Measurements from ENCODE around the gene AGAP3. TPM values are rescaled to one million over a fixed set of nuclear protein-coding genes. Genes with fewer than 3 reads are reported as not detected.

AGAP3 gene
- polyA plus RNA-seq, 1 of the 3 experiments (the other 2 are of a cell fraction) = 126 TPM

GRCh38 chr7:151175793-151176311 is 89.6 kb downstream of the AGAP3 start:
- no peak overlapping the region for H3K9ac ChIP-seq
- CTCF ChIA-PET = interaction anchor here (0.7 to 9.8 kb wide), 4 partner anchors 10 to 69 kb away, joined by 4 to 86 read pairs (median 32); partner anchors contain the start of gene GBX1
- no peak overlapping the region for H3K4me3 ChIP-seq (ENCODE audit: low read depth in 2 of 2, low read length in 1 of 2)
- no peaks in the 10 kb centered on the region for H3F3A ChIP-seq (replicated peaks; ENCODE audit: insufficient read depth)
- no peaks in the 10 kb centered on the region for H3K36me3 ChIP-seq (replicated peaks in 1 of 2; ENCODE audit: control insufficient read depth in 1 of 2, insufficient read depth in 2 of 2, low read length in 1 of 2)
- H3K9me2 ChIP-seq = no peaks in the 10 kb centered on the region
- H3K9me3 ChIP-seq = no peaks in the 10 kb centered on the region
- H3K27ac ChIP-seq (ENCODE audit: low read depth in 2 of 2, low read length in 1 of 2) = no peak overlapping the region
- TF ChIP-seq MAX (IDR thresholded peaks at IDR 0.05; ENCODE audit: low read depth) (no peak), TCF12 (IDR thresholded peaks at IDR 0.05) (no peak), POLR2AphosphoS5 (IDR thresholded peaks at IDR 0.05; ENCODE audit: low read depth, low read length) (no peak), YY1 (IDR thresholded peaks at IDR 0.05; ENCODE audit: low read depth) (no peak), GATA2 (CRISPR knock-in tag; IDR thresholded peaks at IDR 0.05) (no peak), FOXM1 (IDR thresholded peaks at IDR 0.05; ENCODE audit: low read depth) (no peak), RAD21 (IDR thresholded peaks at IDR 0.05; ENCODE audit: low read length) (no peak), RCOR1 (IDR thresholded peaks at IDR 0.05; ENCODE audit: low read length) (no peak), USF2 (IDR thresholded peaks at IDR 0.05; ENCODE audit: borderline replicate concordance, low read depth, low read length) (no peak), MXI1 (IDR thresholded peaks at IDR 0.05; ENCODE audit: low read depth, low read length) (no peak), SIN3A (IDR thresholded peaks at IDR 0.05; ENCODE audit: borderline replicate concordance, low read depth, low read length) (no peak), ELF1 (IDR thresholded peaks at IDR 0.05) (no peak)
- TF ChIP-seq, protein P1, sequence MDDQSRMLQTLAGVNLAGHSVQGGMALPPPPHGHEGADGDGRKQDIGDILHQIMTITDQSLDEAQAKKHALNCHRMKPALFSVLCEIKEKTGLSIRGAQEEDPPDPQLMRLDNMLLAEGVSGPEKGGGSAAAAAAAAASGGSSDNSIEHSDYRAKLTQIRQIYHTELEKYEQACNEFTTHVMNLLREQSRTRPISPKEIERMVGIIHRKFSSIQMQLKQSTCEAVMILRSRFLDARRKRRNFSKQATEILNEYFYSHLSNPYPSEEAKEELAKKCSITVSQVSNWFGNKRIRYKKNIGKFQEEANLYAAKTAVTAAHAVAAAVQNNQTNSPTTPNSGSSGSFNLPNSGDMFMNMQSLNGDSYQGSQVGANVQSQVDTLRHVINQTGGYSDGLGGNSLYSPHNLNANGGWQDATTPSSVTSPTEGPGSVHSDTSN (IDR thresholded peaks at IDR 0.05) = no peak
- TF ChIP-seq, protein P2, sequence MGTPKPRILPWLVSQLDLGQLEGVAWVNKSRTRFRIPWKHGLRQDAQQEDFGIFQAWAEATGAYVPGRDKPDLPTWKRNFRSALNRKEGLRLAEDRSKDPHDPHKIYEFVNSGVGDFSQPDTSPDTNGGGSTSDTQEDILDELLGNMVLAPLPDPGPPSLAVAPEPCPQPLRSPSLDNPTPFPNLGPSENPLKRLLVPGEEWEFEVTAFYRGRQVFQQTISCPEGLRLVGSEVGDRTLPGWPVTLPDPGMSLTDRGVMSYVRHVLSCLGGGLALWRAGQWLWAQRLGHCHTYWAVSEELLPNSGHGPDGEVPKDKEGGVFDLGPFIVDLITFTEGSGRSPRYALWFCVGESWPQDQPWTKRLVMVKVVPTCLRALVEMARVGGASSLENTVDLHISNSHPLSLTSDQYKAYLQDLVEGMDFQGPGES (IDR thresholded peaks at IDR 0.05; ENCODE audit: low read depth, low read length) = no peak
- no peak for DNase-seq
- WGBS (ENCODE audit: low lambda C conversion rate) = 72% methylated on average over 18 of the region's 23 CpGs
- no peak overlapping the region for H2AFZ ChIP-seq (ENCODE audit: low read depth)
- peaks cover 58% of the 10 kb centered on the region for H3K27me3 ChIP-seq (ENCODE audit: insufficient read depth)
- POLR2A ChIA-PET = no interaction called here
- H4K20me1 ChIP-seq (ENCODE audit: insufficient read depth) = no peaks in the 10 kb centered on the region
- no peaks in the 10 kb centered on the region for H3K79me2 ChIP-seq (ENCODE audit: insufficient read depth)
- H3K4me2 ChIP-seq = no peak overlapping the region
- H3K4me1 ChIP-seq (ENCODE audit: control insufficient read depth in 1 of 2, insufficient read depth in 2 of 2, low read depth in 1 of 2, low read length in 1 of 2) = no peaks in the 10 kb centered on the region

DNA sequence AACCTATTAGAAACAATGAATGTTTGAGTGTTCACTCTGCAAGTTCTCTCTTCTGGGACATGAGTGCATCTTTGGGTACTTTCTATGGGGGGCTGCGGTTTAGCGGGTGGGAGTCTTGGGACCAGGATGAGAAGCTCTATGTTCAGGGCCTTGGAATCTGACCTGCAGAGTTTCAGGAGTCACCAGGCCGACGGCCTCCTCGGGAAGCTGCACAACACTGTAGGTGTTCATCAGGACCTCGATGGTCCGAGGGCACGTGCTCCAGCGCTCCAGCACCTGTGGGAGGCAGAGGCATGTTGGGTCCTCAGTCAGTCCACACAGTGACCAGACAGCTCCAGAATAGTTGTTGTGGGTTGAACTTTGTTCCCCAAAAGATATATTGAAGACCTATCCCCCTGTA is 90.1 kb downstream of the AGAP3 start:
- Histone ChIP-seq H4K20me1 (ENCODE audit: insufficient read depth) (no peaks in the 10 kb centered on the region), H2AFZ (ENCODE audit: low read depth) (no peak overlapping the region), H3K36me3 (replicated peaks in 1 of 2; ENCODE audit: control insufficient read depth in 1 of 2, insufficient read depth in 2 of 2, low read length in 1 of 2) (no peaks in the 10 kb centered on the region), H3K9me2 (no peaks in the 10 kb centered on the region), H3K4me1 (ENCODE audit: control insufficient read depth in 1 of 2, insufficient read depth in 2 of 2, low read depth in 1 of 2, low read length in 1 of 2) (no peaks in the 10 kb centered on the region), H3K27ac (ENCODE audit: low read depth in 2 of 2, low read length in 1 of 2) (no peak overlapping the region), H3K9ac (no peak overlapping the region), H3K27me3 (ENCODE audit: insufficient read depth) (peaks cover 52% of the 10 kb centered on the region), H3K79me2 (ENCODE audit: insufficient read depth) (no peaks in the 10 kb centered on the region), H3K9me3 (no peaks in the 10 kb centered on the region), H3K4me2 (no peak overlapping the region), H3K4me3 (ENCODE audit: low read depth in 2 of 2, low read length in 1 of 2) (no peak overlapping the region), H3F3A (replicated peaks; ENCODE audit: insufficient read depth) (no peaks in the 10 kb centered on the region)
- CTCF ChIA-PET = interaction anchor here (1.2 to 9.8 kb wide), 4 partner anchors 10 to 65 kb away, joined by 4 to 86 read pairs (median 35); partner anchors contain the start of gene GBX1
- POLR2A ChIA-PET = no interaction called here
- 90% methylated on average over 4 of the region's 9 CpGs for WGBS (ENCODE audit: low lambda C conversion rate)
- DNase-seq = no peak
- TF ChIP-seq TAF1 (IDR thresholded peaks at IDR 0.05; ENCODE audit: borderline replicate concordance, low read depth, low read length) = no peak
- TF ChIP-seq SIN3A (IDR thresholded peaks at IDR 0.05; ENCODE audit: borderline replicate concordance, low read depth, low read length) = no peak
- no peak for TF ChIP-seq CHD2 (IDR thresholded peaks at IDR 0.05; ENCODE audit: low read length, partially characterized antibody)
- TF ChIP-seq POLR2AphosphoS5 (IDR thresholded peaks at IDR 0.05; ENCODE audit: low read depth, low read length) = no peak
- TF ChIP-seq FOXJ3 (CRISPR knock-in tag; IDR thresholded peaks at IDR 0.05) = no peak
- TF ChIP-seq CTCF (IDR thresholded peaks at IDR 0.05) = no peak
- TF ChIP-seq TCF12 (IDR thresholded peaks at IDR 0.05) = no peak
- TF ChIP-seq GABPA (IDR thresholded peaks at IDR 0.05; ENCODE audit: low read depth) = no peak
- no peak for TF ChIP-seq REST (IDR thresholded peaks at IDR 0.05; ENCODE audit: low read depth, low read length)

Data from SK-N-SH (cell line).